Natural killer cell (primary cell): ENCODE results near the gene ADAMTS7. TPM values are rescaled to one million over a fixed set of nuclear protein-coding genes. Genes with fewer than 3 reads are reported as not detected.
"Not testable (repeated sequence)": the region's sequence is repeated elsewhere in the genome, so short reads cannot be mapped to it uniquely, and the experiment has no call there.

ENCODE experiments used
- ATAC-seq, 3 donors: fragments of 150-1000 bp in 2 of 3; fragments of 200-7000 bp in 1 of 3; cut with Tn5 transposase; 1 replicate in 1 of 3; 2 replicates in 2 of 3; pipeline ENCODE4 v1.10.0; 2021; ENCODE audit warnings: mild to moderate bottlenecking in 2 of 3, moderate library complexity in 2 of 3
- DNase-seq, 2 donors: peaks; one replicate each; pipeline versions ENCODE4 v3.0.0 to v3.0.0-alpha.2; 2013 to 2021; ENCODE audit warnings: mixed read lengths in 1 of 2
- H3K27ac ChIP-seq: one replicate; pipeline ENCODE4 v1.5.1; 2013; ENCODE audit warnings: mild to moderate bottlenecking, low read length
- H3K27me3 ChIP-seq: one replicate; pipeline ENCODE4 v1.6.1; 2013; ENCODE audit warnings: low read length; ENCODE audit not compliant: control insufficient read depth, insufficient read depth
- H3K36me3 ChIP-seq: one replicate; pipeline ENCODE4 v1.6.1; 2013; ENCODE audit warnings: low read length; ENCODE audit not compliant: control insufficient read depth, insufficient read depth
- H3K4me1 ChIP-seq: one replicate; pipeline ENCODE4 v1.6.1; 2013; ENCODE audit warnings: low read length; ENCODE audit not compliant: control insufficient read depth, insufficient read depth
- H3K4me3 ChIP-seq: one replicate; pipeline ENCODE4 v1.5.1; 2013; ENCODE audit warnings: low read length
- H3K9me3 ChIP-seq: one replicate; pipeline ENCODE4 v1.6.1; 2013; ENCODE audit warnings: low read length; ENCODE audit not compliant: control insufficient read depth, insufficient read depth
- H3K27ac Mint-ChIP-seq, 2 donors: one replicate each; pipeline ENCODE4 v1.8.0; 2022; ENCODE audit warnings: mild to moderate bottlenecking in 2 of 2, mixed read lengths in 2 of 2, moderate library complexity in 1 of 2
- H3K27me3 Mint-ChIP-seq, 2 donors: one replicate each; pipeline ENCODE4 v1.8.0; 2022; ENCODE audit warnings: low read depth in 2 of 2, mixed read lengths in 2 of 2
- H3K36me3 Mint-ChIP-seq: one replicate; pipeline ENCODE4 v1.8.0; 2022; ENCODE audit warnings: mixed read lengths
- H3K4me1 Mint-ChIP-seq, 2 donors: one replicate each; pipeline ENCODE4 v1.8.0; 2022; ENCODE audit warnings: mixed read lengths in 2 of 2
- H3K4me3 Mint-ChIP-seq: one replicate; pipeline ENCODE4 v1.8.0; 2022; ENCODE audit warnings: mild to moderate bottlenecking, moderate library complexity, mixed read lengths
- H3K9me3 Mint-ChIP-seq, 2 donors: one replicate each; pipeline ENCODE4 v1.8.0; 2022; ENCODE audit warnings: mixed read lengths in 2 of 2
- CTCF ChIP-seq: fragments of 200-600 bp; IDR thresholded peaks from one replicate; pipeline ENCODE4 v1.8.0; 2022; ENCODE audit warnings: antibody characterized with exemption
- WGBS: methylation state at CpG from one replicate; pipeline ENCODE4 v1.1.7; 2013; ENCODE audit warnings: missing lambda C conversion rate; ENCODE audit not compliant: insufficient coverage; 5-methylcytosine and 5-hydroxymethylcytosine counted together
- intact Hi-C: fragments of 100-400 bp; cut with micrococcal nuclease; formaldehyde crosslinking; loops from one replicate; pipeline ENCODE4 v1.14.2; 2022
- total RNA-seq, 4 donors: library from RNA; stranded (reverse); fragments of 120-200 nt in 1 of 4; gene quantifications; one replicate each; pipeline versions ENCODE4 v1.2.3 to v1.2.4, GENCODE V29; 2013 to 2022

ADAMTS7 gene
- total RNA-seq, 3 donors from 2014 or later (not counting 1 experiment from before 2014, with no cell fraction given), result 0.10 to 0.16 TPM; not detected in 1

- H3K27ac Mint-ChIP-seq, result no peak overlapping the region
- ATAC-seq, result no peak
- whole genome bisulfite sequencing, result 96% methylated on average over 21 of the region's 21 CpGs
- no peaks in the 10 kb centered on the region for H3K36me3 ChIP-seq
- intact Hi-C loops, result no loop called here
- peaks cover 0 to 5% of the 10 kb centered on the region in 2 donors for H3K27me3 Mint-ChIP-seq
- TF ChIP-seq CTCF, result no peak
- H3K9me3 Mint-ChIP-seq, result no peaks in the 10 kb centered on the region
- DNase-seq, result no peak
- no peaks in the 10 kb centered on the region for H3K9me3 ChIP-seq
- no peak overlapping the region for H3K4me3 Mint-ChIP-seq
- no peaks in the 10 kb centered on the region for H3K27me3 ChIP-seq
- no peak overlapping the region for H3K27ac ChIP-seq
- no peak overlapping the region for H3K4me3 ChIP-seq
- H3K4me1 Mint-ChIP-seq, result no peaks in the 10 kb centered on the region
- no peaks in the 10 kb centered on the region for H3K36me3 Mint-ChIP-seq
- H3K4me1 ChIP-seq, result no peaks in the 10 kb centered on the region
Observed at GRCh38 chr15:78800806-78801205, 10.5 kb downstream of the ADAMTS7 start.

GRCh38 chr15:78800189-78800588, 11.1 kb downstream of the ADAMTS7 start:
- H3K27ac ChIP-seq, result no peak overlapping the region
- intact Hi-C loops, result no loop called here
- 92% methylated on average over 48 of the region's 48 CpGs for WGBS
- H3K27me3 Mint-ChIP-seq, result peaks cover 0 to 5% of the 10 kb centered on the region in 2 donors
- H3K9me3 Mint-ChIP-seq, result no peaks in the 10 kb centered on the region
- no peaks in the 10 kb centered on the region for H3K36me3 ChIP-seq
- H3K27me3 ChIP-seq, result no peaks in the 10 kb centered on the region
- TF ChIP-seq CTCF, result no peak
- no peaks in the 10 kb centered on the region for H3K4me1 Mint-ChIP-seq
- no peaks in the 10 kb centered on the region for H3K36me3 Mint-ChIP-seq
- H3K4me3 ChIP-seq, result no peak overlapping the region
- no peaks in the 10 kb centered on the region for H3K4me1 ChIP-seq
- no peak for DNase-seq
- H3K27ac Mint-ChIP-seq, result no peak overlapping the region
- no peaks in the 10 kb centered on the region for H3K9me3 ChIP-seq
- H3K4me3 Mint-ChIP-seq, result no peak overlapping the region
- peak in 1 of 3 donors; percentile 28 for ATAC-seq

- H3K27ac ChIP-seq, intact Hi-C loops, H3K9me3 ChIP-seq, H3K36me3 Mint-ChIP-seq, H3K9me3 Mint-ChIP-seq, H3K4me3 Mint-ChIP-seq, H3K27me3 Mint-ChIP-seq, H3K4me1 Mint-ChIP-seq, H3K4me3 ChIP-seq, H3K27ac Mint-ChIP-seq, H3K4me1 ChIP-seq, H3K36me3 ChIP-seq, H3K27me3 ChIP-seq, ATAC-seq, DNase-seq: not testable (repeated sequence)
- WGBS, result 58% methylated on average over 2 of the region's 7 CpGs
Observed at GRCh38 chr15:78799102-78799501, 12.2 kb downstream of the ADAMTS7 start.

- H3K27me3 ChIP-seq, H3K4me1 Mint-ChIP-seq, H3K36me3 ChIP-seq, H3K9me3 ChIP-seq, H3K27ac Mint-ChIP-seq, H3K27me3 Mint-ChIP-seq, H3K4me1 ChIP-seq, H3K36me3 Mint-ChIP-seq, H3K4me3 ChIP-seq, H3K9me3 Mint-ChIP-seq, intact Hi-C loops, ATAC-seq, H3K27ac ChIP-seq, DNase-seq, H3K4me3 Mint-ChIP-seq: not testable (repeated sequence)
- WGBS, result 91% methylated on average over 5 of the region's 5 CpGs
Observed at GRCh38 chr15:78798355-78798754, 12.9 kb downstream of the ADAMTS7 start.

- Histone ChIP-seq H3K36me3 (no peaks in the 10 kb centered on the region), H3K27me3 (no peaks in the 10 kb centered on the region), H3K4me3 (no peak overlapping the region), H3K9me3 (no peaks in the 10 kb centered on the region), H3K4me1 (no peaks in the 10 kb centered on the region), H3K27ac (no peak overlapping the region)
- Mint-ChIP-seq H3K36me3 (no peaks in the 10 kb centered on the region), H3K4me1 (no peaks in the 10 kb centered on the region), H3K9me3 (no peaks in the 10 kb centered on the region), H3K27ac (no peak overlapping the region), H3K4me3 (no peak overlapping the region), H3K27me3 (peaks cover 0 to 5% of the 10 kb centered on the region in 2 donors)
- no peak for TF ChIP-seq CTCF
- intact Hi-C loops, result no loop called here
- ATAC-seq (no peak), DNase-seq (no peak)
- 89% methylated on average over 13 of the region's 13 CpGs for WGBS
Observed at GRCh38 chr15:78797951-78798350, 13.3 kb downstream of the ADAMTS7 start.
